Lower leg skin (tissue), 3 donors: ENCODE data around the gene CBX6.

ENCODE experiments used
- POLR2A ChIP-seq, 2 donors: fragments of 450-650 bp; IDR thresholded peaks; one replicate each; pipeline ENCODE4 v1.6.1; 2016 to 2017; ENCODE audit warnings: antibody characterized with exemption in 2 of 2, mild to moderate bottlenecking in 1 of 2, moderate library complexity in 1 of 2
- TF ChIP-seq, protein P1 (sequence below), 3 donors: fragments of 450-650 bp; IDR thresholded peaks; one replicate each; pipeline ENCODE4 v1.5.1; 2016; ENCODE audit warnings: antibody characterized with exemption in 3 of 3, mild to moderate bottlenecking in 3 of 3, moderate library complexity in 2 of 3

DNA sequence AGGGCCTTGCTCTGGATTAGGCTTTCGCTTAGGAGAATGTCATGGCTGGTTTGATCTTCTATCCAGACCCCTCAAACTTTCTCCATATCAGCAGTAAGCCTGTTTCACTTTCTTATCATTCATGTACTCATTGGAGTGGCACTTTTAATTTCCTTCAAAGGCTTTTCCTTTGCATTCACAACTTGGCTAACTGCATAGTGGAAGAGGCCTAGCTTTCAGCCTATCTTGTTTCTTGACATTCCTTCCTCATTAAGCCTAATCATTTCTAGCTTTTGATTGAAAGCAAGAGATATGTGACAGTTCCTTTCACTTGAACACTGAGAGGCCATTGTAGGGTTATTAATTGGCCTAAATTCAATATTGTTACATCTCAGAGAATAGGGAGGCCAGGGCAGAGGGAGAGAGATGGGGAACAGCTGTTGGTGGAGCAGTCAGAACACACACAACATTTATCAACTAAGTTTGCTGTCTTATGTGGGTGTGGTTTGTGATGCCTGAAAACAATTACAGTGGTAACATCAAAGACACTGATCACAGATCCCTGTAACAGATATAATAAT, 47.7 kb upstream of the CBX6 start:
- no peak for TF ChIP-seq POLR2A (IDR thresholded peaks at IDR 0.05)
- TF ChIP-seq, protein P1, sequence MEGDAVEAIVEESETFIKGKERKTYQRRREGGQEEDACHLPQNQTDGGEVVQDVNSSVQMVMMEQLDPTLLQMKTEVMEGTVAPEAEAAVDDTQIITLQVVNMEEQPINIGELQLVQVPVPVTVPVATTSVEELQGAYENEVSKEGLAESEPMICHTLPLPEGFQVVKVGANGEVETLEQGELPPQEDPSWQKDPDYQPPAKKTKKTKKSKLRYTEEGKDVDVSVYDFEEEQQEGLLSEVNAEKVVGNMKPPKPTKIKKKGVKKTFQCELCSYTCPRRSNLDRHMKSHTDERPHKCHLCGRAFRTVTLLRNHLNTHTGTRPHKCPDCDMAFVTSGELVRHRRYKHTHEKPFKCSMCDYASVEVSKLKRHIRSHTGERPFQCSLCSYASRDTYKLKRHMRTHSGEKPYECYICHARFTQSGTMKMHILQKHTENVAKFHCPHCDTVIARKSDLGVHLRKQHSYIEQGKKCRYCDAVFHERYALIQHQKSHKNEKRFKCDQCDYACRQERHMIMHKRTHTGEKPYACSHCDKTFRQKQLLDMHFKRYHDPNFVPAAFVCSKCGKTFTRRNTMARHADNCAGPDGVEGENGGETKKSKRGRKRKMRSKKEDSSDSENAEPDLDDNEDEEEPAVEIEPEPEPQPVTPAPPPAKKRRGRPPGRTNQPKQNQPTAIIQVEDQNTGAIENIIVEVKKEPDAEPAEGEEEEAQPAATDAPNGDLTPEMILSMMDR (IDR thresholded peaks at IDR 0.05) = no peak
